ENCODE measurements around the gene SLC35B3.

DNA sequence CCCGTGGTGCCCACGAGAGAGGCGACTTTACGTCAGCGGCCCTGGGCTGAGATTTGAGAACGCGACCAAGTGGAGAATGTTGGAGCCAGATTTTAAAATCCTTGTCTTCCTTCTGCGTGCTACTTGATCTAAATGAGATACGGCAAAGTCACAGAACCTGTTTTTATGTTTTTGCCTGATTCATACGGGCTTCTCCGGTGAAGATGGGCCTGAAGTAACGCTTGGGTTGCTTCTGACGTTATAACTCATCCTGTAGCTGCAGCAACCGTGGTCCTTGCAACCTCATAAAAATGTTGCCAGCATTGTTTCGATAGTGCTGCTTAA, 462 bp upstream of the SLC35B3 start:
- TF ChIP-seq EZH2 (IDR thresholded peaks at IDR 0.05; ENCODE audit: insufficient read depth, poor library complexity, severe bottlenecking): no peak
- no peak for TF ChIP-seq EZH2phosphoT487 (IDR thresholded peaks at IDR 0.05; ENCODE audit: insufficient read depth, low read depth)

All from GM23248 (cell line).